DMS153 treated with DMSO at 0.1 percent for 48 hours (cell line): ENCODE data around the gene SERPINE3.

Experiments
- DNase-seq: peaks from one replicate; lab custom pipeline; 2025; ENCODE audit not compliant: unreplicated experiment; lab: John Stamatoyannopoulos, UW

SERPINE3 gene

GRCh38 chr13:51339354-51339753, at the start of gene SERPINE3:
SERPINE3 (plus strand) TSS chr13:51339691; CDS start chr13:51341092, 1,401 bp downstream.
- DNase-seq = no peak

GRCh38 chr13:51291341-51291740, 48.1 kb upstream of the SERPINE3 start:
- DNase-seq = no peak

DNA sequence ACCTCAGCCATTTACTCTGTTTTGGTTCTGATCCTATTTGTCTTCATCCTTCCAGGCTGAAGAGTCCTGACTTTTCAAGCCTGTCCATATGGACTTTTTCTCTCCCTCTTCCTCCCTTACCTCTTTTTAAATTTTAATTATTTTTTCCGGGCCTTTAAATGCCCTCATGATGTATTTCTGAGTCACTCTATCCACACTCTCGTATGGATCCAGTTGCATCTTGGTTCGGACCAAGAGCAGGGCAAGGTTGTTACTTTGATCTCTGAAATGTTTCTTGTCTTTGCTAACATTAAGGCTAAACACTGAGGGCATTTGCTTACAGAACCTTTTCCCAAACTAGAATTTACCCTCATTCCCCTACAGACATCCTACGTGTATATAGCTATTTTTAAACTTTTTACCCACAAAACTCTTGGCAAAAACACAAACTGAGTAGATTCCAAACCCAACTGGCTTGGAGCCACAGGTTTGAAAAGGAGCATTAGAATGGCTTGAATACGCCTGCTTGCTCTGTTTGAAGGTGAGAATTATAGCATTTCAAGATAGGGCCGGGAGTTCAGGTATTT, 47.4 kb upstream of the SERPINE3 start:
- DNase-seq = no peak

DNA sequence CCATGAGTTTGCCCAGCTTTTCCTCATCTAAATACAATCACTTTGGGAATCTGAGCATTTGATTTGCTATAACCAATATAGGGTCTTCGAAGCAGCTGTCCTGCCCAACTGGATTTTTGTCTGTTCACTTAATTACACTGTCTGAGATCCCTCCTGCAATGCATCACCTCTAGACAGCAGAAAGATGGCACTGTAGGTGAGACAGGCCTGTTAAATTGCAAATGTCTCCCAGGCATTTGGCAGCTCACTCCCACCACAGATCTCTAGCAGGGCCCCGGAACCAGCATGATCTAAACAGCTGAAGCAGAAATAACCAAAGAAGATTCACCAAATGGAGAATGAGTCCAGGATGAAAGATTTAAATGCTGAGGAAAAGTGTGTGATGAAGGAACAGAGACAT, 41.9 kb upstream of the SERPINE3 start:
- DNase-seq = no peak

- no peak for DNase-seq
These were observed 40.7 kb upstream of the SERPINE3 start for GRCh38 chr13:51298812-51299211.

GRCh38 chr13:51303063-51303552, 36.4 kb upstream of the SERPINE3 start:
- DNase-seq = no peak

DNA sequence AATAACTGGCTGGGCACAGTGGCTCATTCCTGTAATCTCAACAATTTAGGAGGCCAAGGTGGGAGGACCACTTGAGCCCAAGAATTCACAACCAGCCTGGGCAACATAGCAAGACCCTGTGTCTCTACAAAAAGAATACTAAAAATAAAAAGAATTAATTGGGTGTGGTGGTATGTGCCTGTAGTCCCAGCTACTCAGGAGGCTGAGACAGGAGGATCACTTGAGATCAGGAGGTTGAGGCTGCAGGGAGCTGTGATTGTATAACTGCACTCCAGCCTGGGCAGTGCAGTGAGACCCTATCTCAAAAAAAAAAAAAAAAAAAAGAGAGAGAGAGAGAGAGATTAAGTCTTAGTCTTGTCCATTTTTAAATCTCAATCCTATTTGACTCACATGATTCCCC, 35.6 kb upstream of the SERPINE3 start:
- DNase-seq = no peak

- no peak for DNase-seq
These were observed 34.1 kb upstream of the SERPINE3 start for GRCh38 chr13:51305271-51305967.

DNA sequence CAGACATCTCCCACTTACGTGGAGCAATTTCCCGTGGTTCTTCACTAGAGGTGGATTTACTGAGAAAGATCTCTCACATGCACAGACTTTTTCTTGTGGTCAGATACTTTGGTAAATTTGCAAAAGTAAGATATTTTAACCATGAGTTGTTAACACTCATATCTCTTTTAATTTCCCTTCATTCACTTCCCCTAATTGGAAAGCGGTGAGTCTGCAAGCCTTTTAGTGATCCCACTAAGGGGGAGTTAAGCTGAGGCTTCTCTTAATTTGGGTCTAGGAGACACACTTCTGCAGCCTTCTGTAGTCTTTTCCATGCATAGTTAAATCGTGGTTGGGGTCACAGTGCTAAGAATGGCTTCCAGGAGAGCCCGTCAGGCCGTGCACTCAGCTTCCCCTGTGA, 30.7 kb upstream of the SERPINE3 start:
- DNase-seq = no peak

- DNase-seq = no peak
These were observed 28.3 kb upstream of the SERPINE3 start for GRCh38 chr13:51311231-51311630.

DNA sequence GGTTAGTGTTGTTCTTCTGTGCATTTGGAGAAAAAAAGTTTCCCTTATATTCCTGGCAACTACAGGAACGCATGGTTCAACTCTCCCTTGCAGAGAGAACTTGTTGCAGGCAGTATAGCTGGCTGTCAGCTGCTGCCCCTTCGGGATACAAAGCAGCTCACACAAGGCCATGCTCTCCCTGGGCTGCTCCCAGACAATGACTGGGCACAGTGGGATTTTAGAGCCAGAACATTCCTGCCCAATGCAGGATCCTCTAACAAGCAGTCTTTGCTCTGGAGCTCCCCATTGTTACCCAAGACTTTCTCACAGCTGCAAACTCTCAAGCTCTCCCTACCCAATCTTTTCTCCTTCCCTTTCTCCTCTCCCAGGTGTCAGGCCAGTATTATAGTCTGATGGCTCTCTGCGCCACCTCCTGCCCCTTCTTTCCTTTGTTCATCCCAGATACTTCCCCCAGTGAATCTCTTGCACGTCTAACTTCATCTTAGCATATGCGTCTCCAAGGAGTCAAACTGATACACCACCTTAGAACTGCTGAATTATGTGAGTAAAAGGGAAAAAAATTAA, 27.5 kb upstream of the SERPINE3 start:
- DNase-seq = no peak

DNA sequence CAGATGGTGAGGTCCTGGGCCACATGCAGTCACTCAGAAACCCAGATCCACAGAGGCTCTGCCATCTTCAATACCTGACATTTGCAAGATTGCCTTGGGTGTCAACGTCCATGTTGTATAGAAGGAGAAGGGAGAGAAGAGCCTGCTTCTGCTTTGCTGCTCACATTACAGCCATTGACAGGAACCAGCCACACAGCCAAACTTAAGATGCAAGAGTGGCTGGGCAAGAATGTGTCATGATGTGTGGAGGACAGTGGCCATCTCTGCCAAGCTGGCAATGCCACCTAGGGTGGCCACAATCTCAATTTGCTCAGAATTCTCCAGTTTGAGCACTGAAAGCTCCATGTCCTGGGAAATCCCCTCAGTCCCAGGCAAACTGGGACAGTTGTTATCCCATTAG, 25.9 kb upstream of the SERPINE3 start:
- no peak for DNase-seq

DNA sequence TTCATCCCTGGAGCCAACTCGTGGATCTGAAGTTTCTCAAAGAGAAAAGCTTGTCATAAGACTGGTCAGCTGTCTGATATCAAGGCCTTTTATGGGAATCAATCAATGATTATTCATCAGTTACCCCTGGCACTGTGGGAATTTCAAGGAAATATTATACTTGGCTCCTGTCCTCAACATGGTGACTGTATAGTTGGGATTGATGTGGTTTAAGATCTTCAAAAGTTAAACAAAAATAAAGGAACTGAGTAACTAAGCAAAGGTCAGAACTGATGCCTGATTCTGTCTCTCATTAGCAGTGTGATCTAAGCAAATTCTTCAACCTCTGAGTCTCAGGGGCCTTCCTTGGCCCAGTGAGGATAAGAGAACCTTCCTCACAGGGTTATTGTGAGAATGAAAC, 22.2 kb upstream of the SERPINE3 start:
- DNase-seq = no peak

DNA sequence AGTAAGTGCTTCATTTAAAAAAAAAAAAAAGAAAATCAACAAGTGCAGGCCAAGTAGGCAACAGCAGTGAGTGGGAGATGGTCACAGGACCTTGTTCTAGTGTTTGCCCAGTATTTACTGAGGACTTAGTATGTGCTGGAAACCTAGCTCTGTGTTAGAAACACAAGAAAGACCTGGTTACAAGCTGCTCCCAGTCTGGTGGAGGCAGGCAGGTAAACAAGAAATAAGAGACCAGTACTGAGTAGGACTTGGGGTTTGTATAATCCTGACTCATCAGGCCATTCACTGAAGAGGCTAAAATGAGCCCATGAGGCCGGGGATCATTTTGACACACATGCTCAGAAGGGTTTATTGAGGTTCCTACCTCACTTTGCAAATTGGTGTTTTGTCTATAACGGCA, 21.5 kb upstream of the SERPINE3 start:
- DNase-seq = no peak

GRCh38 chr13:51318876-51319275, 20.6 kb upstream of the SERPINE3 start:
- DNase-seq = no peak

DNA sequence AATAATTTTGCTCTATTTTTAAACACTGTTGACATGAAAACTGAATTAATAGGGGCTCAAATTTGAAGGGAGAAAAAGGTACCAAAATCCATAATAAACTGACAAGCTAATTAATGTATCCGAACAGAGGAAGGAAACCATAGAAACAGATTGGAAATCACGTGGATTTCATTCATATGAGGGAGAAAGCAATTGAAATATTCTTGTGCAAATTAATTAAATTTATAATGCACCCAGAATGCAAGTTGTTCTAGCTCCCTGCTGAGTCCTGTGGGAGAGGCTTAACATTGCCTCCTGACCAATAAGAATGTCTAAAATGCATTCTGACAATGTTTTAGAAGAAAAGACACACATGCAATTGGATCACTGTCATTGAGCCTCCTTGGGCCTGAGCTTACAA, 17.7 kb upstream of the SERPINE3 start:
- no peak for DNase-seq

DNA sequence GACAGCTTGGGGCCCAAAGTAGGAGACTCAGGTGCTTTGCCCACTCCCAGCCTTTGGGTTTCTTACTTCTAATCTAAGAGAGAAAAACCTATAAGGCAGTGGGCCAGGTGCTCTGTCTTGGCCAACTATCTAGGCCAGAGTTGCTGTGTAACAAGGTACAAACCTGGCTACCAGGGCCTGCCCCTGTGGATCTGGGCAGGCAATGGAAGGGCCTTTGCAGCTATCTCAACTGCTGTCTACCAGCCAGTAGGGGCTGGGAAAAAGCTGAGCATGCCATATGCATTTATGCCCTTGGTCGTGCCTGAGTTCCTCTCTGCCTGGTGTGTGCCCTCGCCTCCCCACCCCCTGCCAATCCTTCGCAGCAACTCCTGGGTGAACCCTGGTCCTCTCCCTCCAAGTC, 16.7 kb upstream of the SERPINE3 start:
- DNase-seq = no peak

GRCh38 chr13:51323824-51324511, 15.5 kb upstream of the SERPINE3 start:
- DNase-seq = no peak

DNA sequence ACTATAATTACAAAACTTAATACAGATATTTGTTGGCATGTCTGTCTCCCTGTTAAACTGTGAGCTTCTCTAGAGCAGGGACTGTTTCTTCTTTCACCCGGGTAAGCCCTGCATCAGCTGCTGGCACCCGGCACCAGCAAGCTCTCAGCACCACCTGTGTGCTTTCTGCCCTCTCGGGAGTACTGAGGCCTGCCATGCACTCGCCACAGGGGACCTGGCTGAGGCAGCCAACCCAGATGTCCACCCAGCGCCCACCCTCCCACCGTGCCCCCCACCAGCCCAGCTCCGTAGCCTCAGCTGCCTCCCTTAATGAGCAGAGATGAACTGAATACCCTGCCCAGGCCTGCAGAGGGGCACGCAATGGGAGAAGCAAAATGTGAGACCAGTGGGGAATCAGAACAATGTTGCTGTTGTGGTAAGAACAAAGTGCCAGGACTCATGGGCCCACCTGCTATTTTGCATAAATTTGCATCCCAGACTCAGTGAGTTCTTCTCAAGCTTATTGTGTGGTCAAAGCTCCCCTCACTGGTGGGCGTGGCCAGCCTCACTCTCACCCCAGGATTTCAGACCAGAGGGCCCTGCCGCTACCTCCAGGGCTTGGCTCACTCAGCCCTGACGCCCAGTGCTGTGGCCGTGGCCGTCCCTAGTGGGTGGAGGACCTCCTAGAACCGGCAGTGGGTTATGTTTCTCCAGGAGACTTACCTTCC, 14.6 kb upstream of the SERPINE3 start:
- no peak for DNase-seq

DNA sequence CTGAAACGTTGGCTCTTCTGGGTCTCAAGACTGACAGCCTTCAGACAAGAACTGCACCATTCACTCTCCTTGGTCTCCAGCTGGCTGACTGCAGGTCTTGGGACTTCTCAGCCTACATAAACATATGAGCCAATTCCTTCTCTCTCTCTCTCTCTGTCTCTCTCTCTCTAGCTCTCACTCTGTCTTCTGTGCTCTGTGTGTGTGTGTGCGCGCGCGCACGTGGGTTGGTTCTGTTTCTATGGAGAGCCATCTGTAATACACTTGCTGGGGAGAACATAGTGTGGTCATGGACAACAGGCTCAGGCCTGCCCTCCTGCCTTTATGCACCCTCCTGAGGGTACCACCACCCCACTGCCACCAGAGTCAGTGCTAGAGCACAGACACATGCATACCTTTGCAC, 13.7 kb upstream of the SERPINE3 start:
- no peak for DNase-seq

DNA sequence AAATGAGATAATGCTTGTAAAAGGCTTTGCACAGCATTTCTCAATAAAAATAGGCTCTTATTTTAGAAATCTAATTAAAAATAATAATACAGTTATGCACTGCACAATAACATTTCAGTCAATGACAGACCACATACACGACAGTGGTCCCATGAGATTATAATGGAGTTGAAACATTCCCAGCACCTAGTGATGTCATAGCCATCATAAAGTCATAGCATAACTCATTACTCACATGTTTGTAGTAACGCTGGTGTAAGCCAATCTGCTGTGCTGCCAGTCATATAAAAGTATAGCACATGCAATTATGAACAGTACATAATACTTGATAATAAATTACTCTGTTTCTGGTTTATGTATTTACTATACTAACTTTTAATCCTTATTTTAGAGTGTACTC, 12.7 kb upstream of the SERPINE3 start:
- no peak for DNase-seq
